ENCODE data around the gene NACA.

- no peak for TF ChIP-seq EZH2 (IDR thresholded peaks at IDR 0.05; ENCODE audit: insufficient read depth, poor library complexity, severe bottlenecking)
- no peak for TF ChIP-seq EZH2phosphoT487 (IDR thresholded peaks at IDR 0.05; ENCODE audit: insufficient read depth, low read depth)
These were observed 54.3 kb downstream of the NACA start for GRCh38 chr12:56670836-56671235.

Measured in GM23248 (cell line).